OCI-LY7 (cell line): Measurements from ENCODE around the gene GNG14. TPM values are rescaled to one million over a fixed set of nuclear protein-coding genes. Genes with fewer than 3 reads are reported as not detected.

Experiments used
- BruUV-seq: library from RNA; stranded (reverse); fragments of 400-500 nt; replicated peaks from 2 replicates; lab custom pipeline; 2021; lab: Mats Ljungman, UMichigan
- CTCF ChIA-PET: fragments of 300-600 bp; sonication (Branson Sonifier 250); formaldehyde crosslinking; loops from one replicate; lab custom pipeline; 2022; ENCODE audit warnings: antibody characterized with exemption; ENCODE audit not compliant: unreplicated experiment; lab: Charles Lee
- POLR2A ChIA-PET: fragments of 300-600 bp; sonication (Branson Sonifier 250); formaldehyde crosslinking; loops from one replicate; lab custom pipeline; 2022; ENCODE audit warnings: antibody characterized with exemption; lab: Charles Lee
- DNase-seq: peaks from one replicate; pipeline ENCODE4 v3.0.0-alpha.2; 2015; ENCODE audit warnings: low spot score
- H2AFZ ChIP-seq: fragments of 200-600 bp; sonication (generic), shearing (Covaris generic); 2 replicates; pipeline ENCODE4 v1.6.1; 2014; ENCODE audit warnings: mild to moderate bottlenecking, antibody characterized with exemption, low read length, moderate library complexity
- H3K27ac ChIP-seq: fragments of 200-600 bp; sonication (generic); 2 replicates; pipeline ENCODE4 v1.5.1; 2014; ENCODE audit warnings: mixed run types, low read depth, mild to moderate bottlenecking, moderate library complexity, low read length, inconsistent platforms; ENCODE audit not compliant: poor library complexity, severe bottlenecking
- H3K36me3 ChIP-seq: fragments of 200-600 bp; sonication (generic); 2 replicates; pipeline ENCODE4 v1.6.1; 2014; ENCODE audit warnings: mild to moderate bottlenecking, antibody characterized with exemption, low read length, moderate library complexity, mixed read lengths; ENCODE audit not compliant: insufficient read depth
- H3K4me1 ChIP-seq: fragments of 200-600 bp; sonication (generic); 2 replicates; pipeline ENCODE4 v1.5.1; 2014; ENCODE audit warnings: mild to moderate bottlenecking, low read length; ENCODE audit not compliant: insufficient read depth, poor library complexity, severe bottlenecking
- H3K4me2 ChIP-seq: fragments of 200-600 bp; sonication (generic); 2 replicates; pipeline ENCODE4 v1.6.1; 2014; ENCODE audit warnings: mild to moderate bottlenecking, low read length
- H3K4me3 ChIP-seq: fragments of 200-600 bp; sonication (generic); 2 replicates; pipeline ENCODE4 v1.5.1; 2014; ENCODE audit warnings: mild to moderate bottlenecking, low read depth, low read length; ENCODE audit not compliant: poor library complexity, severe bottlenecking
- H3K79me2 ChIP-seq: fragments of 200-600 bp; sonication (generic); 2 replicates; pipeline ENCODE4 v1.6.1; 2016; ENCODE audit warnings: low read depth, mild to moderate bottlenecking, low read length, moderate library complexity, mixed read lengths; ENCODE audit not compliant: insufficient read depth
- H3K9me2 ChIP-seq: fragments of 200-600 bp; sonication (generic); 2 replicates; pipeline ENCODE4 v1.6.1; 2016; ENCODE audit warnings: mild to moderate bottlenecking, low read length, mixed read lengths; ENCODE audit not compliant: insufficient read depth
- H3K9me3 ChIP-seq: fragments of 200-600 bp; sonication (generic); 2 replicates; pipeline ENCODE4 v1.6.1; 2014; ENCODE audit warnings: mild to moderate bottlenecking, mixed run types, low read length, mixed read lengths
- H4K20me1 ChIP-seq: fragments of 200-600 bp; sonication (generic); 2 replicates; pipeline ENCODE4 v1.6.1; 2014; ENCODE audit warnings: mild to moderate bottlenecking, antibody characterized with exemption, low read length, moderate library complexity, mixed read lengths; ENCODE audit not compliant: insufficient read depth
- EZH2phosphoT487 ChIP-seq: fragments of 200-600 bp; sonication (generic); IDR thresholded peaks from 2 replicates; pipeline ENCODE4 v1.6.1; 2018; ENCODE audit warnings: low read depth, borderline replicate concordance, mild to moderate bottlenecking, mixed run types, antibody characterized with exemption, low read length, moderate library complexity, mixed read lengths
- intact Hi-C: fragments of 100-400 bp; cut with micrococcal nuclease; formaldehyde crosslinking; loops from one replicate; pipeline ENCODE4 v1.10.0; 2022; ENCODE audit not compliant: unreplicated experiment
- total RNA-seq, 2 experiments: library from RNA; depleted of rRNA in 1 of 2; stranded (reverse); fragments of >200 nt in 1 of 2; shearing (Covaris generic) in 1 of 2; gene quantifications; 2 replicates each; pipeline ENCODE4 v1.2.3, GENCODE V29; 2014 to 2022
- TF ChIP-seq, protein P1 (sequence below): fragments of 200-600 bp; sonication (generic); conservative IDR thresholded peaks from 2 replicates; pipeline ENCODE4 v1.5.1; 2014; ENCODE audit warnings: mild to moderate bottlenecking, antibody characterized with exemption, low read length, moderate library complexity, mixed read lengths

The GNG14 gene
- total RNA-seq, 2 experiments from 2014 or later = 0.93 TPM; not detected in 1

DNA sequence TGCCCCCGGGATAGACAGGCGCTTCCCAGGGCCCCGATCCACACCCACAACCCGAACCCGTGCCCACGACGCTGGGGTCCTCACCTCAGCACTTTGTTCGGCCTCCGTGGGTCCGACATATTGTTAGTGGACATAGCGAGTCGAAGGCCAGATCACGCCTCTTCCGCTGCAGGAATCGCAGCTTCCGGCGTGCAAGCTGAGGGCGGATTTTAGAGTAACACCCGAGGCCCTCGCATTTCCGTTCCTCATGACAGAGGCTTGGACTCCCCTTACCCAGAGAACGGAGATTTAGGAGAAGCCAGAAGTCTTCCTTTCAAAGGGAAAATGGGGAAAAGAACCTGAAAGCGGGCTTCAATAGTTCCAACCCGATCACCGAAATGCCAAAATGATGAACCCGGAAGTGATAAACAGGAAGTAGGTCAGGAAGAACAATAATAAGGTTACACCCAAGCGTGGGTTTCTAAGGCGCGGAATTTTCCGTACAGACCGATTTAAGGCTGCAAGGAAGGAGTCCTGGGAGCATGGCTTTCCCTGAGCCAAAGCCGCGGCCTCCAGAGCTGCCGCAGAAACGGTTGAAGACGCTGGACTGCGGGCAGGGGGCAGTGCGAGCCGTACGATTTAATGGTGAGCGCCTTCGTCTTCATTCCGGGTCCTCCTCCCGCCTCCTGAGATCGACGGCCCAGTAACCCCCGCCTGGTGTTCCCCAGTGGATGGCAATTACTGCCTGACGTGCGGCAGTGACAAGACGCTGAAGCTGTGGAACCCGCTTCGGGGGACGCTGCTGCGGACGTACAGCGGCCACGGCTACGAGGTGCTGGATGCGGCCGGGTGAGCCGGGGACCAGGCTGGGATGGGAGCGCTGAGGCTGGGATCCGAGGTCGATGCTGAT, 18.3 kb upstream of the GNG14 start:
- TF ChIP-seq EZH2phosphoT487 = no peak
- TF ChIP-seq, protein P1, sequence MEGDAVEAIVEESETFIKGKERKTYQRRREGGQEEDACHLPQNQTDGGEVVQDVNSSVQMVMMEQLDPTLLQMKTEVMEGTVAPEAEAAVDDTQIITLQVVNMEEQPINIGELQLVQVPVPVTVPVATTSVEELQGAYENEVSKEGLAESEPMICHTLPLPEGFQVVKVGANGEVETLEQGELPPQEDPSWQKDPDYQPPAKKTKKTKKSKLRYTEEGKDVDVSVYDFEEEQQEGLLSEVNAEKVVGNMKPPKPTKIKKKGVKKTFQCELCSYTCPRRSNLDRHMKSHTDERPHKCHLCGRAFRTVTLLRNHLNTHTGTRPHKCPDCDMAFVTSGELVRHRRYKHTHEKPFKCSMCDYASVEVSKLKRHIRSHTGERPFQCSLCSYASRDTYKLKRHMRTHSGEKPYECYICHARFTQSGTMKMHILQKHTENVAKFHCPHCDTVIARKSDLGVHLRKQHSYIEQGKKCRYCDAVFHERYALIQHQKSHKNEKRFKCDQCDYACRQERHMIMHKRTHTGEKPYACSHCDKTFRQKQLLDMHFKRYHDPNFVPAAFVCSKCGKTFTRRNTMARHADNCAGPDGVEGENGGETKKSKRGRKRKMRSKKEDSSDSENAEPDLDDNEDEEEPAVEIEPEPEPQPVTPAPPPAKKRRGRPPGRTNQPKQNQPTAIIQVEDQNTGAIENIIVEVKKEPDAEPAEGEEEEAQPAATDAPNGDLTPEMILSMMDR = no peak
- CTCF ChIA-PET = no interaction called here
- Histone ChIP-seq H4K20me1 (no peaks in the 10 kb centered on the region), H3K79me2 (peaks cover 27% of the 10 kb centered on the region; the same call in 1 of the 2 replicates), H3K36me3 (peaks cover 32% of the 10 kb centered on the region; the same call in 1 of the 2 replicates), H3K4me3 (peak overlapping the region; percentile 96), H3K27ac (peak overlapping the region; percentile 64), H3K9me3 (no peaks in the 10 kb centered on the region), H3K4me2 (peak overlapping the region; percentile 90), H2AFZ (peak overlapping the region; percentile 81), H3K4me1 (peaks cover 37% of the 10 kb centered on the region), H3K9me2 (no peaks in the 10 kb centered on the region)
- DNase-seq = peak; percentile 88
- POLR2A ChIA-PET = interaction anchor here (0.6 to 1.6 kb wide), 3 partner anchors 12 to 1841 kb away, joined by 3 to 4 read pairs (median 3); partner anchors contain the start of genes DHPS, ZNF490 and ZNF791
- TSS peak; percentile 74 for BruUV-seq
- intact Hi-C loops = loop anchor here (1.0 to 5.0 kb wide), 2 partner anchors 12 to 792 kb away; partner anchors contain the start of gene DHPS

DNA sequence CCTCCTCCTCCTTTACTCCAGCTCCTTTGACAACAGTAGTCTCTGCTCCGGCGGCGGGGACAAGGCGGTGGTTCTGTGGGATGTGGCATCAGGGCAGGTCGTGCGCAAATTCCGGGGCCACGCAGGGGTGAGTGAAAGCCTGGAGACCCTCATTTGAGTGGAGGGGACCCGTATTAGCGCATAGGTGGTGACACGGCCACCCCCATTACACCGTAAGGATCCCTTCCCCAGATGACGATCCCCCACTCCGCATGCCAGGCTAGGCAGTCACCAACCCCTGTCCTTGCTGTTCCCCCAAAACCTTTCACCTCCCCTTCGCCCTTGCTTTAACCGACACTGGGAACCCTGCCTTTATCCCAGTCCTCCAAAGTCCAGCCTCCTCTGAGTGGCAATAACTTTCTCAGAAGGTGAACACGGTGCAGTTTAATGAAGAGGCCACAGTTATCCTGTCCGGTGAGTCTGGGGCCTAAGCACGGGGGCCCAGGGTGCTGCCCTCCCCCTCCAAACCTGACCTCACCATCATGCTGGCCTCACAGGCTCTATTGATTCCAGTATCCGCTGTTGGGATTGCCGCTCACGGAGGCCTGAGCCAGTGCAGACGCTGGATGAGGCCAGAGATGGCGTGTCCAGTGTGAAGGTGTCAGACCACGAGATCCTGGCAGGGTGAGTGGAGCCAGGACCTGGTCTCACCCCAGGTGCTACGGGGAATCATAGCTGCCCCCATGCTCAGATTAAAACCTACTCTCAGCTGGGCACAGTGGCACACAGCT, 17.5 kb upstream of the GNG14 start:
- intact Hi-C loops = loop anchor here (5.0 kb wide), 1 partner anchor 793 kb away; no protein-coding TSS in a partner anchor
- no peaks in the 10 kb centered on the region for H3K9me3 ChIP-seq
- no peaks in the 10 kb centered on the region for H3K9me2 ChIP-seq
- H3K4me2 ChIP-seq = peak overlapping the region; percentile 90
- no peak for TF ChIP-seq EZH2phosphoT487
- TF ChIP-seq, protein P1 = no peak
- H3K79me2 ChIP-seq = peaks cover 27% of the 10 kb centered on the region; the same call in 1 of the 2 replicates
- H3K27ac ChIP-seq = peak overlapping the region; percentile 64
- H2AFZ ChIP-seq = no peak overlapping the region; the same call in 1 of the 2 replicates
- BruUV-seq = no TSS peak
- peaks cover 29% of the 10 kb centered on the region for H3K4me1 ChIP-seq
- ChIA-PET CTCF (no interaction called here), POLR2A (no interaction called here)
- no peak for DNase-seq
- peaks cover 36% of the 10 kb centered on the region for H3K36me3 ChIP-seq
- H3K4me3 ChIP-seq = peak overlapping the region; percentile 96
- no peaks in the 10 kb centered on the region for H4K20me1 ChIP-seq
